Neural progenitor cell (in vitro differentiated cells): ENCODE data around the gene GPR37L1. TPM values are rescaled to one million over a fixed set of nuclear protein-coding genes. Genes with fewer than 3 reads are reported as not detected.

ENCODE experiments used
- DNase-seq: peaks from one replicate; pipeline ENCODE4 v3.0.0-alpha.2; 2016; ENCODE audit warnings: low spot score
- H2AFZ ChIP-seq: fragments of 200-600 bp; sonication (generic); replicated peaks from 2 replicates; pipeline ENCODE4 v1.6.1; 2016; ENCODE audit warnings: antibody characterized with exemption
- H3F3A ChIP-seq: fragments of 200-600 bp; sonication (generic); 2 replicates; pipeline ENCODE4 v1.6.1; 2016; ENCODE audit warnings: antibody characterized with exemption, low read depth
- H3K27ac ChIP-seq: fragments of 200-600 bp; sonication (generic); 2 replicates; pipeline ENCODE4 v1.5.1; 2016; ENCODE audit warnings: mild to moderate bottlenecking
- H3K27me3 ChIP-seq: fragments of 200-600 bp; sonication (generic); 2 replicates; pipeline ENCODE4 v1.6.1; 2016; ENCODE audit warnings: mild to moderate bottlenecking, moderate library complexity
- H3K36me3 ChIP-seq: fragments of 200-600 bp; sonication (generic); 2 replicates; pipeline ENCODE4 v1.5.1; 2016
- H3K4me1 ChIP-seq: fragments of 200-600 bp; sonication (generic); 2 replicates; pipeline ENCODE4 v1.6.1; 2016; ENCODE audit warnings: mixed run types
- H3K4me2 ChIP-seq: fragments of 200-600 bp; sonication (generic); 2 replicates; pipeline ENCODE4 v1.6.1; 2016
- H3K4me3 ChIP-seq: fragments of 200-600 bp; sonication (generic); 2 replicates; pipeline ENCODE4 v1.5.1; 2016
- H3K79me2 ChIP-seq: fragments of 200-600 bp; sonication (generic); 2 replicates; pipeline ENCODE4 v1.6.1; 2016; ENCODE audit warnings: low read depth
- H3K9ac ChIP-seq: fragments of 200-600 bp; sonication (generic); 2 replicates; pipeline ENCODE4 v1.6.1; 2016
- H3K9me3 ChIP-seq: fragments of 200-600 bp; sonication (generic); 2 replicates; pipeline ENCODE4 v1.5.1; 2016; ENCODE audit warnings: low read depth
- H4K20me1 ChIP-seq: fragments of 200-600 bp; sonication (generic); 2 replicates; pipeline ENCODE4 v1.6.1; 2016; ENCODE audit warnings: low read depth
- H3K27ac Mint-ChIP-seq: 3 replicates; pipeline ENCODE4 v1.8.0; 2021; ENCODE audit warnings: mixed read lengths
- H3K27me3 Mint-ChIP-seq: 2 replicates; pipeline ENCODE4 v1.8.0; 2022; ENCODE audit warnings: low read depth, mild to moderate bottlenecking, inconsistent platforms, moderate library complexity, mixed read lengths; ENCODE audit not compliant: insufficient read depth
- H3K36me3 Mint-ChIP-seq: 3 replicates; pipeline ENCODE4 v1.8.0; 2021; ENCODE audit warnings: mixed read lengths
- H3K4me1 Mint-ChIP-seq: 3 replicates; pipeline ENCODE4 v1.8.0; 2021; ENCODE audit warnings: mixed read lengths
- H3K4me3 Mint-ChIP-seq: 3 replicates; pipeline ENCODE4 v1.8.0; 2021; ENCODE audit warnings: mild to moderate bottlenecking, moderate library complexity, mixed read lengths
- H3K9me3 Mint-ChIP-seq: 3 replicates; pipeline ENCODE4 v1.8.0; 2020; ENCODE audit warnings: mixed read lengths
- CTCF ChIP-seq: fragments of 200-600 bp; sonication (generic); IDR thresholded peaks from 2 replicates; pipeline ENCODE4 v1.5.1; 2017; ENCODE audit warnings: antibody characterized with exemption, mild to moderate bottlenecking
- EZH2 ChIP-seq: fragments of 200-600 bp; sonication (generic); IDR thresholded peaks from 2 replicates; pipeline ENCODE4 v1.6.1; 2017; ENCODE audit warnings: antibody characterized with exemption, mild to moderate bottlenecking, moderate library complexity
- EZH2phosphoT487 ChIP-seq: fragments of 200-600 bp; sonication (generic); IDR thresholded peaks from 2 replicates; pipeline ENCODE4 v1.6.1; 2017; ENCODE audit warnings: antibody characterized with exemption
- total RNA-seq: library from RNA; depleted of rRNA; stranded (reverse); fragments of >200 nt; gene quantifications from 2 replicates; pipeline ENCODE4 v1.2.3, GENCODE V29; 2015; ENCODE audit warnings: low replicate concordance

GPR37L1 gene
- total RNA-seq, 1 donor from 2014 or later, result not detected

- Mint-ChIP-seq H3K4me3 (no peak overlapping the region), H3K27ac (no peak overlapping the region), H3K36me3 (no peaks in the 10 kb centered on the region), H3K4me1 (peaks cover 10% of the 10 kb centered on the region), H3K9me3 (no peaks in the 10 kb centered on the region), H3K27me3 (peaks cover 4% of the 10 kb centered on the region)
- Histone ChIP-seq H3K4me1 (no peaks in the 10 kb centered on the region), H3K27me3 (no peaks in the 10 kb centered on the region), H4K20me1 (no peaks in the 10 kb centered on the region), H3K4me3 (no peak overlapping the region), H3K9ac (no peak overlapping the region), H2AFZ (no peak overlapping the region), H3K27ac (no peak overlapping the region), H3K79me2 (no peaks in the 10 kb centered on the region), H3F3A (no peaks in the 10 kb centered on the region), H3K36me3 (no peaks in the 10 kb centered on the region), H3K9me3 (no peaks in the 10 kb centered on the region), H3K4me2 (no peak overlapping the region)
- DNase-seq, result no peak
- TF ChIP-seq EZH2phosphoT487, result no peak
- no peak for TF ChIP-seq EZH2
- no peak for TF ChIP-seq CTCF
These were observed 47.3 kb upstream of the GPR37L1 start for GRCh38 chr1:202075389-202075788.

GRCh38 chr1:202076050-202076511 lies 46.6 kb upstream of the GPR37L1 start:
- H3K79me2 ChIP-seq, result no peaks in the 10 kb centered on the region
- H2AFZ ChIP-seq, result no peak overlapping the region

GRCh38 chr1:202078241-202078640 lies 44.5 kb upstream of the GPR37L1 start:
- Mint-ChIP-seq H3K27ac (no peak overlapping the region), H3K36me3 (no peaks in the 10 kb centered on the region), H3K27me3 (peaks cover 7% of the 10 kb centered on the region), H3K4me3 (no peak overlapping the region), H3K4me1 (peaks cover 15% of the 10 kb centered on the region), H3K9me3 (no peaks in the 10 kb centered on the region)
- Histone ChIP-seq H3F3A (no peaks in the 10 kb centered on the region), H2AFZ (no peak overlapping the region), H3K79me2 (no peaks in the 10 kb centered on the region), H3K27me3 (no peaks in the 10 kb centered on the region), H3K9me3 (no peaks in the 10 kb centered on the region), H3K4me2 (no peak overlapping the region), H3K27ac (no peak overlapping the region), H3K36me3 (no peaks in the 10 kb centered on the region), H3K4me1 (peaks cover 7% of the 10 kb centered on the region), H3K4me3 (no peak overlapping the region), H3K9ac (no peak overlapping the region), H4K20me1 (no peaks in the 10 kb centered on the region)
- DNase-seq, result no peak
- no peak for TF ChIP-seq CTCF
- TF ChIP-seq EZH2phosphoT487, result no peak
- no peak for TF ChIP-seq EZH2

More at GRCh38 chr1:202076050-202076511, 46.6 kb upstream of the GPR37L1 start:
- no peaks in the 10 kb centered on the region for H3K27me3 ChIP-seq
- H3K9me3 ChIP-seq, result no peaks in the 10 kb centered on the region
- Mint-ChIP-seq H3K27me3 (peaks cover 4% of the 10 kb centered on the region), H3K4me3 (no peak overlapping the region), H3K9me3 (no peaks in the 10 kb centered on the region), H3K27ac (no peak overlapping the region), H3K36me3 (no peaks in the 10 kb centered on the region), H3K4me1 (peaks cover 10% of the 10 kb centered on the region)
- DNase-seq, result no peak
- no peaks in the 10 kb centered on the region for H3K4me1 ChIP-seq
- H4K20me1 ChIP-seq, result no peaks in the 10 kb centered on the region
- no peak overlapping the region for H3K27ac ChIP-seq
- no peak overlapping the region for H3K4me3 ChIP-seq
- TF ChIP-seq EZH2, result no peak
- no peak for TF ChIP-seq EZH2phosphoT487
- no peak for TF ChIP-seq CTCF
- no peak overlapping the region for H3K4me2 ChIP-seq
- no peaks in the 10 kb centered on the region for H3K36me3 ChIP-seq
- H3F3A ChIP-seq, result no peaks in the 10 kb centered on the region
- H3K9ac ChIP-seq, result no peak overlapping the region
